H1 (cell line): Measurements from ENCODE around the gene FBXL16.

Source experiments
- CEBPB ChIP-seq: IDR thresholded peaks from 2 replicates; pipeline ENCODE4 v1.6.1; 2012; ENCODE audit warnings: low read depth, low read length
- CHD1 ChIP-seq: IDR thresholded peaks from 2 replicates; pipeline ENCODE4 v1.6.1; 2012; ENCODE audit warnings: low read depth, low read length, improper control_type of control experiment
- EP300 ChIP-seq, 2 experiments: IDR thresholded peaks; 1 replicate in 1 of 2; 2 replicates in 1 of 2; pipeline ENCODE4 v1.6.1; 2011 to 2012; ENCODE audit warnings: low read depth in 2 of 2, low read length in 2 of 2, mild to moderate bottlenecking in 2 of 2, borderline replicate concordance in 1 of 2, inconsistent platforms in 1 of 2, moderate library complexity in 1 of 2
- JUN ChIP-seq: IDR thresholded peaks from 2 replicates; pipeline ENCODE4 v1.6.1; 2011; ENCODE audit warnings: low read depth, mild to moderate bottlenecking, improper control_type of control experiment, low read length
- POLR2A ChIP-seq, 2 experiments: IDR thresholded peaks; 1 replicate in 1 of 2; 2 replicates in 1 of 2; pipeline ENCODE4 v1.6.1; 2011; ENCODE audit warnings: low read depth in 2 of 2, low read length in 2 of 2, mild to moderate bottlenecking in 2 of 2; ENCODE audit errors: control extremely low read depth in 1 of 2

- TF ChIP-seq JUN (no peak), EP300 (IDR thresholded peaks at IDR 0.05; ENCODE audit: borderline replicate concordance in 1 of 2, low read depth in 2 of 2, low read length in 2 of 2) (no peak), CHD1 (no peak), CEBPB (no peak), POLR2A (IDR thresholded peaks at IDR 0.05; ENCODE audit: control extremely low read depth in 1 of 2, low read depth in 2 of 2, low read length in 2 of 2) (no peak)
Measured at GRCh38 chr16:657487-657886, 48.1 kb downstream of the FBXL16 start.
